Retinal pigment epithelial cell (primary cell): ENCODE results near the gene ALKBH6.

ENCODE experiments used
- DNase-seq: peaks from one replicate; pipeline ENCODE4 v3.0.0-alpha.2; 2010; ENCODE audit warnings: low read depth
- H3K4me3 ChIP-seq: 2 replicates; pipeline ENCODE4 v1.5.1; 2011; ENCODE audit warnings: mild to moderate bottlenecking, low read length, control low read depth, moderate library complexity
- CTCF ChIP-seq: conservative IDR thresholded peaks from 2 replicates; pipeline ENCODE4 v1.5.1; 2011; ENCODE audit warnings: low read depth, low read length, control low read depth, inconsistent platforms

Gene ALKBH6

GRCh38 chr19:36054119-36054732 lies 40.2 kb upstream of the ALKBH6 start, which contains the start of gene THAP8:
Gene THAP8 (minus strand): TSS chr19:36054285. CDS start chr19:36054217, 68 bp downstream.
- TF ChIP-seq CTCF, result peak; percentile 51
- peak; percentile 96 for DNase-seq
- peak within 1 kb of the TSS; percentile 66 for H3K4me3 ChIP-seq

GRCh38 chr19:36051637-36052036 lies 37.6 kb upstream of the ALKBH6 start:
- no peak overlapping the region for H3K4me3 ChIP-seq
- DNase-seq, result no peak

GRCh38 chr19:36051236-36051635 lies 37.2 kb upstream of the ALKBH6 start:
- H3K4me3 ChIP-seq, result no peak overlapping the region
- peak; percentile 54 for TF ChIP-seq CTCF
- DNase-seq, result no peak

More at GRCh38 chr19:36051637-36052036, 37.6 kb upstream of the ALKBH6 start:
- no peak for TF ChIP-seq CTCF

DNA sequence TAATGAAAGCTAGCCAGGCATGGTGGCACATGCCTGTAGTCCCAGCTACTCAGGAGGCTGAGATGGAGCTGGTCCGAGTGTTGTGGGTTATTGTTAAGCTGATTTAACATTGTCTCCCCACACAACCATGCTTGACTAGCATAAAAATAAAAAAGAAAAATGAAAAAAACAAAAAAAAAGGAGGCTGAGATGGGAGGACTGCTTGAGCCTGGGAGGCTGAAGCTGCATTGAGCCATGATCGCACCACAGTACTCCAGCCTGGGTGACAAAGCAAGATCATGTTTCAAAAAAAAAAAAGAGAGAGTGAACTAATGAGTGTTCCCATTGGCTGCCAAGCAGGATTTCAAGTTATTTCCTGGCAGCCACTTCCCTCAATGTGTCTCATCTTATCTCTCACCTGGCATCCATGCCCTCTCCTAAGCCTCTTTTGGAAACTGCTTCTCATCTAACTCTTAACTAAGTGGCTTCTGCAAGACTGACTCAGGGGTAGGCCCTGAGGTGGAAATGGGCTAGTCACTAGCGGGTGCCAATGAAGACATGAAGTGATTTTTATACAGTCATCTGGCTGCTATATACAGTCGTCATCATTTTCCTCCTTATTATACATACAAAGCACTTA lies 35.2 kb upstream of the ALKBH6 start:
- H3K4me3 ChIP-seq, result no peak overlapping the region
- TF ChIP-seq CTCF, result no peak
- DNase-seq, result no peak

- no peak for TF ChIP-seq CTCF
- no peak for DNase-seq
- no peak overlapping the region for H3K4me3 ChIP-seq
Observed at GRCh38 chr19:36047835-36048234, 33.8 kb upstream of the ALKBH6 start.

DNA sequence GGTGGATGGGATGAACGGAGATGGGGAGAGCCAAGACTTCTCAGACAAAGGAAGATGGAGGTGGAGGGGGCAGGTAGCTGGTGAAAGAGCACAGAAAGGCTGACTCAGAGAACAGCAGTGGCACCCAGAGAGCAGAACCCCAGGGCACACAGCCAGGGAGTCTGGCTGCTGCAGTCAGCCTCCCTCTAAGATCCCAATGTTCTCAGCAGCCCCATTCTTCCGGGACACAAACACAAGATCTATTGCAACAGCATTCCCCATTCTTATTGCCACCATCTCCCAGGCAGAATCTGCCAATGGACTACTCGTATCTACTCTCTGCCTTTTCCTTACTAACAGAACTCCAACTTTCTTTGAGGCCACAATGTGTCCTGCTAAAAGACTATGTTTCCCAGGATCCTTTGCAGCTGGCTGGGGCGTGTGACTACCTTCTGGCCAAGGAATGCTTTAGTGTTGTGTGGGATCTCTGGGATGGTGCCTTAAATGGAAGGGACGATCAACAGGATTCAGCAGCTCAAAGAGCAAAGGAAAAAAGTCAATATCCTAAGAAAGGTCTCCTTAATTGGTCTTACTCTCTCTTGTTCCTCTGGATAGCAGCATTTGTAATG lies 32.5 kb upstream of the ALKBH6 start:
- TF ChIP-seq CTCF, result no peak
- no peak for DNase-seq
- H3K4me3 ChIP-seq, result no peak overlapping the region
